NOMO-1 treated with dmso at 0.1 percent for 144 hours (cell line): ENCODE measurements around the gene TRIO.
A peak's percentile ranks its signal among the peaks of the same experiment; 100 is the strongest.

ENCODE experiments used
- DNase-seq: peaks from one replicate; lab custom pipeline; 2025; ENCODE audit not compliant: unreplicated experiment; lab: John Stamatoyannopoulos, UW

TRIO gene

DNA sequence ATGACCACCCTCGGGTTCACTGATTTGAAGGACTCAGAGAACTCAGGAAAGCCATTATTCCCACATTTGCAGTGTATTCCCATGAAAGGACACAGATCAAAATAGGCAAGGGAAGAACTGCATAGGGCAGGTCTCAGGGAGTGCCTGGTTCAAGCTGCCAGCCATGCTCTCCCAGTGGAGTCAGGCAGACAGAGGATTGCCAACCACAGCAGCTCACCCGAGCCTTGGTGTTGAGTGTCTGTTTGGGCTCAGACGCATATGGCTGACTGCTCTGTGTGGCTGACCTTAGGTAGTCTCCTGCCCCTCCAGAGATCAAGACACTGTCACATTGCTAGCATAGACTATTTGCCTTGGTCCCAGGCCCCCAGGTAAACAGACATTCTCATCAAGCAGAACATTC, 322.6 kb downstream of the TRIO start:
- DNase-seq: no peak

GRCh38 chr5:14467251-14467650, 324.1 kb downstream of the TRIO start:
- no peak for DNase-seq

- no peak for DNase-seq
These were observed 324.7 kb downstream of the TRIO start for GRCh38 chr5:14467886-14468285.

- DNase-seq: no peak
These were observed 326.6 kb downstream of the TRIO start for GRCh38 chr5:14469551-14470377.

DNA sequence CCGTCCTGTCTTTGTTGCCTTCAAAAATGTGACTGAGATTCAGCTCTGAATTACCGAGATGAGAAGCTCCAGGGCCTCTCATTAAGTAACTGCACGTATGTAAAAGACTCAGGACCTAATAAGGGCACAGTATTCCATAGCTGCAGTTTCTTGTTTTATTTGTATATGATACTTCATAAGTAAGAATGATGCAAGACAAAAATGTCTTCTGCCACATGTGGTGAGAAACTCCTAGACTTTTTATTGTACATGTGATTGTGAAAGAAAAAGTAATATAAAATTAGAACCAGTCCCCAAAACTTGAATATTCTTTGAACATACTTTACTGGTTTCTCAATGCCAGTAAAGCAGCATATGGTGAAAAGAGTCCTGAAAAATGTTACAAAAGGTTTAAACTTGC, 328.4 kb downstream of the TRIO start:
- DNase-seq: no peak

- no peak for DNase-seq
These were observed 329.9 kb downstream of the TRIO start for GRCh38 chr5:14472986-14473567.

GRCh38 chr5:14475045-14475444, 331.9 kb downstream of the TRIO start:
- no peak for DNase-seq

- DNase-seq: no peak
These were observed 333.8 kb downstream of the TRIO start for GRCh38 chr5:14476786-14477435.

DNA sequence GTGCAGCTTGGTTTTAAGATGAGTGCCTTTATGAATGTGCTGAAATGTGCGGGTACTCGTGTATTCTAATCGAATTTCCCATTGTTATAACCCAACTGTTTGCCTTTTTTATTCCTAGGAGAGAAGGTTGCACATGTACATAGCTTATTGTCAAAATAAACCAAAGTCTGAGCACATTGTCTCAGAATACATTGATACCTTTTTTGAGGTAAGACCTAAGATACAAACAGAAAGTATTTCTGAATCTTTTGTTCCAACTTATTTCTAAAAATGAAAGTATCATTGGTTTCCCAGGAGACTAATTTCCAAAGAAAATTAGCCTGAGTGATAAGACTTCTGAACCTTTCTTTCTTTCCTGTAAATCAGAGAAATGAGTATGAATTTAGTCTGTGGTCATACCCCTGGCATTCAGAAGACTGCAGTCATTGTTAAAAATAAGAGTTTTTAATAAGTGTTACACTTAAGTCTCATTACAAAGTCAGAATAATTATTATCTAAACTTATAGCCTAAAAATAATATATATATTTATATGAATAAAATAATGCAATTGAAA, 336.1 kb downstream of the TRIO start:
- DNase-seq: no peak

DNA sequence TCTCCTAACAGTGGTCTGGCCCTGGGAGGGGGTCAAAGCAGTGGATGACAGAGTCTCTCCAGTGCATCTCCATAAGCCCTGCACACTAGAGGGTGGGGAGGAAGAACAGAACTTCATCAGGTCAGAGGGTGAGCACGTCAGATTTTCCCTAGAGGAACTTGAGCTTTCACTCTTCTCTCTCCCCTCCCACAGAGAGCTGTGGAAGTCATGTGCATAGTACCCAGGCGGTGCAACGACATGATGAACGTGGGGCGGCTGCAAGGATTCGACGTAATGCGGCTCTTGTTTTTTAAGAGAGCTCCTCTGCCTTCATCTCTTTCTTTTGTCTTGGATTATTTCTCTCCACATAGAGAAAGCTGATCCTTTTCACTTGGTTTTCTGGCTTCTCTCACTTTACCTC, 338.2 kb downstream of the TRIO start:
- no peak for DNase-seq

GRCh38 chr5:14482085-14482484, 338.9 kb downstream of the TRIO start:
- DNase-seq: no peak

GRCh38 chr5:14483504-14484157, 340.5 kb downstream of the TRIO start:
- DNase-seq: no peak

- no peak for DNase-seq
These were observed 343.3 kb downstream of the TRIO start for GRCh38 chr5:14486486-14486885.

- DNase-seq: no peak
These were observed 344.1 kb downstream of the TRIO start for GRCh38 chr5:14486996-14487896.

- DNase-seq: no peak
These were observed 344.9 kb downstream of the TRIO start for GRCh38 chr5:14487897-14488570.

GRCh38 chr5:14488709-14489108, 345.6 kb downstream of the TRIO start:
- no peak for DNase-seq

GRCh38 chr5:14489643-14490042, 346.5 kb downstream of the TRIO start:
- peak; percentile 16 for DNase-seq

- peak; percentile 90 for DNase-seq
These were observed 347.2 kb downstream of the TRIO start for GRCh38 chr5:14490309-14490711.

DNA sequence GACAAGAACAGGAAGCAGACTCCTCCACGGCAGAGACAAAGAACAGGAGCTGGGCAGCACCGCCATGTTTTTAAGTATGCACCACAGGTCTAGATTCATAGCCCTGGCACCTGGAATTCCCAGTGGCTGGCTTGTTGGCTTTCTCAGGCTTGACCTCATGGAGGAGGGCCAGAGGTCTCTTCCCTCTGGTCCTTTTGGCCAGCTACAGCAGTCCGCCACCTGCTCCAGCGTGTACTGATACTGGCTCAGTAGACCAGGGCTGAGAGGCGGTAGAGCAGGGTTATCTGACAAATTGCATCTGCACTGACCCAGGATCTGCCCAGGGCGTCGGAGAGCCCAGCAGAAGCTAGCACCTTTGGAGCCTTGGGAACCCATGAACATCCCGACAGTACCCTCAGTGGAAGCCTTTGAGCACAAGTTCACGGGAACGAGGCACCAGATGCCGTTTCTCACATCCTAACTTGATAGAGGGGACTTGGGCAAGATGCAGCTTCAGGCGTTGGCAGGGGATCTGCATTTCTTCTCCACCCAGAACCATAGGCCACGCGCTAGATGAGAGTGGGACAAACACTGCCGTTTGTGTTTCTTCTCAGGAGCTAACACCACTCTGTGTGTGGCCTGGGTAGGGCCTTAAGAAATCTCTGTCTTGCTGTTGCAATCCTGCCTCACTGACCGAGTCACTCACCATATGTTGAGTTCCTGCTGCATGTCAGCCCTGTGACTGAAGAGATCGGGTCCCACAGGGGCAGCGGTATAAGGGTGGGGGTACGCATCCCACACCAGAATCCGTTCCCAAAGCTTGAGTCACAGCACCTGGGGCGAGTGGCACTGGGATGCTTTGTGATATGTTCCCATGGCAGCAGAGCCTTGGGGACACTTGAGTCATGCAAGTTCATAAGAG, 348.1 kb downstream of the TRIO start:
- peak; percentile 33 for DNase-seq
